Measurements from ENCODE around the gene RAB7A.

DNA sequence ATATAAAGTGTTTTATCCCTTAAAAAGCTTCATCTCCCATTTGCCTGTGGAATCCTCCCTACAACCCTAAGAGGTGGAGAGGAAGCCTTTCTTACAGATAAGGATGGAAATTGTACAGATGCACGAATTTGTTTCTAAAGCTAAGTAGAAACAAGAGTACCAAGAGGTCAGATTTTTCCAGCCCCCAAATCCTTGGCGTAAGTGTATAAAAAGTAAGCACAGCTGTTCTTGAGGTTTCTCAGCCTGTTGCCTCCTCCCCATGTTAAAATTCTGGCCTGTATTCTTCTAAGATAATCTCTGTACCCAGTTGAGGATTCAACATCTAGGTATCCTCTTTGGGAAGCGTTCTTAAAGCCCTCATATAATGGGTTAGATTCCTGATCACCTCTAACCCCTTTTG, 34.9 kb downstream of the RAB7A start:
- TF ChIP-seq, protein P1, sequence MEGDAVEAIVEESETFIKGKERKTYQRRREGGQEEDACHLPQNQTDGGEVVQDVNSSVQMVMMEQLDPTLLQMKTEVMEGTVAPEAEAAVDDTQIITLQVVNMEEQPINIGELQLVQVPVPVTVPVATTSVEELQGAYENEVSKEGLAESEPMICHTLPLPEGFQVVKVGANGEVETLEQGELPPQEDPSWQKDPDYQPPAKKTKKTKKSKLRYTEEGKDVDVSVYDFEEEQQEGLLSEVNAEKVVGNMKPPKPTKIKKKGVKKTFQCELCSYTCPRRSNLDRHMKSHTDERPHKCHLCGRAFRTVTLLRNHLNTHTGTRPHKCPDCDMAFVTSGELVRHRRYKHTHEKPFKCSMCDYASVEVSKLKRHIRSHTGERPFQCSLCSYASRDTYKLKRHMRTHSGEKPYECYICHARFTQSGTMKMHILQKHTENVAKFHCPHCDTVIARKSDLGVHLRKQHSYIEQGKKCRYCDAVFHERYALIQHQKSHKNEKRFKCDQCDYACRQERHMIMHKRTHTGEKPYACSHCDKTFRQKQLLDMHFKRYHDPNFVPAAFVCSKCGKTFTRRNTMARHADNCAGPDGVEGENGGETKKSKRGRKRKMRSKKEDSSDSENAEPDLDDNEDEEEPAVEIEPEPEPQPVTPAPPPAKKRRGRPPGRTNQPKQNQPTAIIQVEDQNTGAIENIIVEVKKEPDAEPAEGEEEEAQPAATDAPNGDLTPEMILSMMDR (IDR thresholded peaks at IDR 0.05): no peak
- no peak for TF ChIP-seq POLR2A (IDR thresholded peaks at IDR 0.05)

All from thyroid gland (tissue), 4 donors.